H1 (cell line): ENCODE results near the gene PDLIM4. TPM values are rescaled to one million over a fixed set of nuclear protein-coding genes. Genes with fewer than 3 reads are reported as not detected.

Source experiments
- CTCF ChIA-PET: fragments of 300-600 bp; sonication (Branson Sonifier 250); formaldehyde crosslinking; loops from one replicate; lab custom pipeline; 2021; ENCODE audit not compliant: partially characterized antibody; lab: Charles Lee
- POLR2A ChIA-PET: fragments of 300-600 bp; sonication (Branson Sonifier 250); formaldehyde crosslinking; loops from one replicate; lab custom pipeline; 2021; ENCODE audit warnings: inconsistent platforms; ENCODE audit not compliant: partially characterized antibody; lab: Charles Lee
- DNase-seq, 2 experiments: peaks; one replicate each; pipeline versions ENCODE4 v3.0.0 to v3.0.0-alpha.2; 2010 to 2022; ENCODE audit warnings: low spot score in 2 of 2, low read depth in 1 of 2, mixed read lengths in 1 of 2
- FAIRE-seq: peaks from 2 replicates; lab custom pipeline; 2011; peaks lifted over from hg19 to GRCh38; lab: Jason Lieb, UNC
- H2AFZ ChIP-seq: 2 replicates; pipeline ENCODE4 v1.8.1; 2012; ENCODE audit warnings: low read length, inconsistent platforms
- H2AK5ac ChIP-seq: 2 replicates; pipeline ENCODE4 v1.6.1; 2013; ENCODE audit warnings: low read depth, low read length
- H2BK120ac ChIP-seq: replicated peaks from 2 replicates; pipeline ENCODE3; 2013; ENCODE audit warnings: low read depth, low read length, inconsistent platforms
- H2BK12ac ChIP-seq: 2 replicates; pipeline ENCODE4 v1.6.1; 2013; ENCODE audit warnings: low read depth, low read length
- H2BK15ac ChIP-seq: 2 replicates; pipeline ENCODE4 v1.6.1; 2013; ENCODE audit warnings: low read length
- H2BK20ac ChIP-seq: 2 replicates; pipeline ENCODE4 v1.6.1; 2013; ENCODE audit warnings: low read length
- H2BK5ac ChIP-seq: 2 replicates; pipeline ENCODE4 v1.6.1; 2013; ENCODE audit warnings: low read depth, low read length
- H3K14ac ChIP-seq: 2 replicates; pipeline ENCODE4 v1.6.1; 2013; ENCODE audit warnings: inconsistent platforms; ENCODE audit not compliant: insufficient read length
- H3K18ac ChIP-seq: 2 replicates; pipeline ENCODE4 v1.6.1; 2013; ENCODE audit warnings: low read length; ENCODE audit errors: extremely low read depth
- H3K23ac ChIP-seq: 2 replicates; pipeline ENCODE4 v1.6.1; 2013; ENCODE audit warnings: inconsistent platforms; ENCODE audit not compliant: insufficient read length
- H3K23me2 ChIP-seq: 2 replicates; pipeline ENCODE4 v1.6.1; 2013; ENCODE audit warnings: low read depth, low read length
- H3K27ac ChIP-seq: 2 replicates; pipeline ENCODE4 v1.6.1; 2011; ENCODE audit warnings: low read depth, low read length, inconsistent platforms
- H3K27me3 ChIP-seq, 4 experiments: replicated peaks in 1 of 4; 1 replicate in 1 of 4; 2 replicates in 3 of 4; pipeline versions ENCODE4 v1.6.1 to v1.8.1; 2011 to 2013; ENCODE audit warnings: low read length in 3 of 4, mild to moderate bottlenecking in 3 of 4, inconsistent platforms in 2 of 4, mixed read lengths in 2 of 4, moderate library complexity in 1 of 4; ENCODE audit not compliant: control insufficient read depth in 3 of 4, insufficient read depth in 3 of 4; ENCODE audit errors: extremely low read depth in 1 of 4
- H3K36me3 ChIP-seq, 4 experiments: 2 replicates each; pipeline versions ENCODE4 v1.6.1 to v1.8.1; 2011 to 2013; ENCODE audit warnings: mild to moderate bottlenecking in 4 of 4, low read length in 3 of 4, moderate library complexity in 2 of 4, control low read depth in 1 of 4, inconsistent platforms in 1 of 4; ENCODE audit not compliant: insufficient read depth in 4 of 4, control insufficient read depth in 2 of 4
- H3K4ac ChIP-seq: replicated peaks from 2 replicates; pipeline ENCODE3; 2013; ENCODE audit warnings: low read length, low read depth, mixed read lengths, inconsistent platforms; ENCODE audit not compliant: insufficient read length
- H3K4me1 ChIP-seq, 4 experiments: replicated peaks in 1 of 4; 1 replicate in 1 of 4; 2 replicates in 3 of 4; pipeline versions ENCODE4 v1.6.1 to v1.8.1; 2011 to 2013; ENCODE audit warnings: low read length in 3 of 4, inconsistent platforms in 2 of 4, mixed read lengths in 1 of 4; ENCODE audit not compliant: insufficient read depth in 4 of 4, control insufficient read depth in 3 of 4
- H3K4me2 ChIP-seq, 2 experiments: 2 replicates each; pipeline versions ENCODE4 v1.6.1 to v1.8.1; 2011 to 2013; ENCODE audit warnings: low read depth in 2 of 2, low read length in 2 of 2, control low read depth in 1 of 2, inconsistent platforms in 1 of 2, mild to moderate bottlenecking in 1 of 2; ENCODE audit not compliant: insufficient read depth in 1 of 2
- H3K4me3 ChIP-seq, 4 experiments: fragments of 200-600, 300-600 bp in 1 of 4; sonication (generic), shearing (Covaris generic), sonication (Bioruptor Twin) in 1 of 4; 2 replicates each; pipeline versions ENCODE4 v1.5.1 to v1.8.1; 2011 to 2016; ENCODE audit warnings: low read length in 4 of 4, low read depth in 3 of 4, control low read depth in 2 of 4, inconsistent platforms in 2 of 4, mild to moderate bottlenecking in 2 of 4, mixed read lengths in 1 of 4, moderate library complexity in 1 of 4; ENCODE audit not compliant: insufficient read depth in 2 of 4; ENCODE audit errors: extremely low read depth in 1 of 4
- H3K56ac ChIP-seq: replicated peaks from 2 replicates; pipeline ENCODE3; 2013; ENCODE audit warnings: low read depth, mild to moderate bottlenecking, mixed read lengths, low read length, inconsistent platforms; ENCODE audit not compliant: insufficient read length
- H3K79me1 ChIP-seq: 2 replicates; pipeline ENCODE4 v1.6.1; 2013; ENCODE audit warnings: low read depth, low read length, control low read depth
- H3K79me2 ChIP-seq, 2 experiments: 2 replicates each; pipeline versions ENCODE4 v1.6.1 to v1.8.1; 2012 to 2013; ENCODE audit warnings: low read length in 2 of 2, mild to moderate bottlenecking in 2 of 2, inconsistent platforms in 1 of 2; ENCODE audit not compliant: insufficient read depth in 2 of 2, control insufficient read depth in 1 of 2
- H3K9ac ChIP-seq, 4 experiments: replicated peaks in 1 of 4; 1 replicate in 1 of 4; 2 replicates in 3 of 4; pipeline versions ENCODE4 v1.6.1 to v1.8.1; 2011 to 2013; ENCODE audit warnings: low read depth in 3 of 4, low read length in 3 of 4, control low read depth in 2 of 4, mild to moderate bottlenecking in 2 of 4, moderate library complexity in 2 of 4, inconsistent platforms in 1 of 4; ENCODE audit errors: extremely low read depth in 1 of 4
- H3K9me3 ChIP-seq, 2 experiments: 2 replicates each; pipeline versions ENCODE4 v1.6.1 to v1.8.1; 2012 to 2013; ENCODE audit warnings: mild to moderate bottlenecking in 2 of 2, moderate library complexity in 2 of 2, control low read depth in 1 of 2, inconsistent platforms in 1 of 2, low read depth in 1 of 2, low read length in 1 of 2, mixed read lengths in 1 of 2; ENCODE audit not compliant: insufficient read depth in 2 of 2
- H4K20me1 ChIP-seq, 2 experiments: replicated peaks in 1 of 2; 2 replicates each; pipeline versions ENCODE3 to v1.8.1; 2011 to 2013; ENCODE audit warnings: inconsistent platforms in 2 of 2, low read length in 2 of 2, mild to moderate bottlenecking in 1 of 2; ENCODE audit not compliant: insufficient read depth in 2 of 2, control insufficient read depth in 1 of 2
- H4K5ac ChIP-seq: 2 replicates; pipeline ENCODE4 v1.6.1; 2013; ENCODE audit warnings: low read length, low read depth, mixed read lengths, inconsistent platforms; ENCODE audit not compliant: insufficient read length
- H4K8ac ChIP-seq: 2 replicates; pipeline ENCODE4 v1.8.0; 2013; ENCODE audit warnings: mild to moderate bottlenecking, moderate library complexity, low read length, inconsistent platforms; ENCODE audit not compliant: insufficient read depth; ENCODE audit errors: extremely low read depth
- H4K91ac ChIP-seq: replicated peaks from 2 replicates; pipeline ENCODE3; 2013; ENCODE audit warnings: low read length, mixed read lengths, inconsistent platforms; ENCODE audit not compliant: insufficient read length
- EZH2 ChIP-seq: fragments of 200-600 bp; sonication (generic); IDR thresholded peaks from 2 replicates; pipeline ENCODE4 v1.7.1; 2012; ENCODE audit warnings: low read depth, mild to moderate bottlenecking, moderate library complexity, low read length, inconsistent platforms; ENCODE audit not compliant: severe bottlenecking
- RFX5 ChIP-seq: IDR thresholded peaks from 2 replicates; pipeline ENCODE4 v1.6.1; 2011; ENCODE audit warnings: low read depth, low read length, improper control_type of control experiment, borderline replicate concordance
- RXRA ChIP-seq: IDR thresholded peaks from 2 replicates; pipeline ENCODE4 v1.6.1; 2011; ENCODE audit warnings: low read depth, mild to moderate bottlenecking, low read length, moderate library complexity; ENCODE audit not compliant: insufficient read depth
- WGBS, 2 experiments: shearing (Covaris generic) in 1 of 2; methylation state at CpG; one replicate each; pipeline versions ENCODE4 v1.1.6 to v1.1.7; 2013 to 2015; ENCODE audit warnings: low lambda C conversion rate in 2 of 2, mixed read lengths in 2 of 2, inconsistent platforms in 1 of 2, low coverage in 1 of 2, missing lambda C conversion rate in 1 of 2; ENCODE audit not compliant: insufficient replicate concordance in 2 of 2, insufficient coverage in 1 of 2, insufficient read length in 1 of 2; ENCODE audit errors: extremely low coverage in 1 of 2, missing lambda C conversion rate in 1 of 2; 5-methylcytosine and 5-hydroxymethylcytosine counted together
- polyA plus RNA-seq, 7 experiments: library from polyadenylated mRNA; depleted of rRNA in 3 of 7; stranded (reverse) in 5 of 7; unstranded in 2 of 7; fragments of >200 nt in 5 of 7; fragments of 200-250 nt in 2 of 7; gene quantifications; 1 replicate in 5 of 7; 2 replicates in 1 of 7; 4 replicates in 1 of 7; pipeline versions ENCODE4 v1.2.1 to v1.2.3, GENCODE V29; 2011 to 2013; ENCODE audit warnings: missing spikeins in 2 of 7, mixed read lengths in 2 of 7
- total RNA-seq: library from RNA; stranded (reverse); fragmentation: NEBNext Ultra II Directional; extraction: Animal tissue kit (Norgen Biotek cat#: 25700); gene quantifications from 2 replicates; pipeline ENCODE4 v1.2.1, GENCODE V29; 2021
- TF ChIP-seq, protein P1 (sequence below): IDR thresholded peaks from 2 replicates; pipeline ENCODE4 v1.6.1; 2012; ENCODE audit warnings: inconsistent platforms

Gene PDLIM4
- total and polyA plus RNA-seq, 2 of the 8 experiments (the other 6 are each of a cell fraction or from before 2014, with no cell fraction given) = 10.7 to 29.1 TPM

DNA sequence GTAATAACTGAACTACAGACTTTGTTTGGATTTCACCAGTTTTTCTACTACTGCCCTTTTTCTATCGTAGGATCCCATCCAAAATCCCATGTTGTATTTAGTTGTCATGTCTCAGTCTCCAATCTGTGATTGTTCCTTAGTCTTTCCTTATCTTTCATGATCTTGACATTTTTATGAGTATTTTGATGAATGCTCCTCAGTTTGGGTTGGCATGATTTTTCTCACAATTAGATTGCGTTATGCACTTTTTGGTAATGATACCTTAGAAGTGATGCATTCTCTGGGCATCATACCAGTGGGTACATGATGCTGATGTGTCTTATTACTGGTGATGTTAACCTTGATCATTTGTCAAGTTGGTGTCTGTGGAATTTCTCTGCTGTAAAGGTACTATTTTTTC lies 42.4 kb downstream of the PDLIM4 start:
- Histone ChIP-seq H3K27ac (no peak overlapping the region), H3K14ac (no peak overlapping the region), H2AK5ac (no peak overlapping the region), H3K9ac (no peak overlapping the region), H3K23ac (no peak overlapping the region), H3K79me2 (no peaks in the 10 kb centered on the region), H4K91ac (no peak overlapping the region), H2BK5ac (no peak overlapping the region), H3K4me3 (no peak overlapping the region), H3K4me2 (no peak overlapping the region), H2BK20ac (no peak overlapping the region), H3K4me1 (peaks cover 0 to 7% (median 4%) of the 10 kb centered on the region in 4 experiments; a peak in 5 of 7 replicates), H3K36me3 (no peaks in the 10 kb centered on the region), H3K9me3 (no peaks in the 10 kb centered on the region), H3K27me3 (peaks cover under 1 to 13% (median 10%) of the 10 kb centered on the region in 4 experiments), H3K18ac (no peak overlapping the region), H3K79me1 (no peaks in the 10 kb centered on the region), H2BK15ac (no peak overlapping the region), H2BK12ac (no peak overlapping the region), H3K56ac (no peak overlapping the region), H2BK120ac (no peak overlapping the region), H3K23me2 (peaks cover 2% of the 10 kb centered on the region; the same call in 1 of the 2 replicates), H4K8ac (no peak overlapping the region), H2AFZ (no peak overlapping the region), H4K5ac (no peak overlapping the region), H4K20me1 (peaks cover under 1 to 1% of the 10 kb centered on the region in 2 experiments), H3K4ac (no peak overlapping the region)
- DNase-seq (no peak), FAIRE-seq (no peak)
- 88% methylated on average over 2 of the region's 2 CpGs; no CpG with 5 or more reads in 1 of the 2 experiments for WGBS, 2 experiments
- CTCF ChIA-PET = interaction anchor here (0.7 to 1.1 kb wide), 4 partner anchors 12 to 62 kb away, joined by 3 read pairs; no protein-coding TSS in a partner anchor
- POLR2A ChIA-PET = no interaction called here
- TF ChIP-seq RXRA (no peak), RFX5 (no peak), EZH2 (no peak)
- TF ChIP-seq, protein P1, sequence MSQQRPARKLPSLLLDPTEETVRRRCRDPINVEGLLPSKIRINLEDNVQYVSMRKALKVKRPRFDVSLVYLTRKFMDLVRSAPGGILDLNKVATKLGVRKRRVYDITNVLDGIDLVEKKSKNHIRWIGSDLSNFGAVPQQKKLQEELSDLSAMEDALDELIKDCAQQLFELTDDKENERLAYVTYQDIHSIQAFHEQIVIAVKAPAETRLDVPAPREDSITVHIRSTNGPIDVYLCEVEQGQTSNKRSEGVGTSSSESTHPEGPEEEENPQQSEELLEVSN = no peak
